GM23248 (cell line): ENCODE measurements around the gene PAX6. TPM values are rescaled to one million over a fixed set of nuclear protein-coding genes. Genes with fewer than 3 reads are reported as not detected.

Source experiments
- DNase-seq: peaks from one replicate; pipeline ENCODE4 v3.0.0-alpha.2; 2015
- H2AFZ ChIP-seq: fragments of 200-600 bp; sonication (generic); 2 replicates; pipeline ENCODE4 v1.6.1; 2016; ENCODE audit warnings: antibody characterized with exemption
- H3F3A ChIP-seq: fragments of 200-600 bp; sonication (generic); 2 replicates; pipeline ENCODE4 v1.6.1; 2016; ENCODE audit warnings: mild to moderate bottlenecking, antibody characterized with exemption, mixed run types; ENCODE audit not compliant: insufficient read depth
- H3K27ac ChIP-seq: fragments of 200-600 bp; sonication (generic); 2 replicates; pipeline ENCODE4 v1.5.1; 2016; ENCODE audit warnings: mild to moderate bottlenecking
- H3K27me3 ChIP-seq: fragments of 200-600 bp; sonication (generic); replicated peaks from 2 replicates; pipeline ENCODE4 v1.6.1; 2016; ENCODE audit warnings: mild to moderate bottlenecking; ENCODE audit not compliant: insufficient read depth
- H3K36me3 ChIP-seq: fragments of 200-600 bp; sonication (generic); 2 replicates; pipeline ENCODE4 v1.6.1; 2016; ENCODE audit warnings: low read depth, mild to moderate bottlenecking
- H3K4me1 ChIP-seq: fragments of 200-600 bp; sonication (generic); 2 replicates; pipeline ENCODE4 v1.6.1; 2016; ENCODE audit warnings: mild to moderate bottlenecking; ENCODE audit not compliant: insufficient read depth
- H3K4me2 ChIP-seq: fragments of 200-600 bp; sonication (generic); one replicate; pipeline ENCODE4 v1.6.1; 2016; ENCODE audit warnings: mild to moderate bottlenecking; ENCODE audit not compliant: unreplicated experiment
- H3K4me3 ChIP-seq: fragments of 200-600 bp; sonication (generic); 2 replicates; pipeline ENCODE4 v1.5.1; 2016; ENCODE audit warnings: mild to moderate bottlenecking
- H3K79me2 ChIP-seq: fragments of 200-600 bp; sonication (generic); 2 replicates; pipeline ENCODE4 v1.6.1; 2016; ENCODE audit warnings: mild to moderate bottlenecking; ENCODE audit not compliant: insufficient read depth
- H3K9ac ChIP-seq: fragments of 200-600 bp; sonication (generic); 2 replicates; pipeline ENCODE4 v1.6.1; 2016; ENCODE audit warnings: mild to moderate bottlenecking
- H3K9me2 ChIP-seq: fragments of 200-600 bp; sonication (generic); 2 replicates; pipeline ENCODE4 v1.6.1; 2016; ENCODE audit warnings: mixed run types, mild to moderate bottlenecking, moderate library complexity; ENCODE audit not compliant: insufficient read depth
- H3K9me3 ChIP-seq: fragments of 200-600 bp; sonication (generic); one replicate; pipeline ENCODE4 v1.6.1; 2017; ENCODE audit warnings: low read depth
- H4K20me1 ChIP-seq: fragments of 200-600 bp; sonication (generic); 2 replicates; pipeline ENCODE4 v1.6.0; 2016; ENCODE audit not compliant: insufficient read depth
- EZH2 ChIP-seq: fragments of 200-600 bp; sonication (generic); IDR thresholded peaks from 2 replicates; pipeline ENCODE4 v1.6.1; 2018; ENCODE audit warnings: antibody characterized with exemption, mild to moderate bottlenecking; ENCODE audit not compliant: insufficient read depth, poor library complexity, severe bottlenecking
- EZH2phosphoT487 ChIP-seq: fragments of 200-600 bp; sonication (generic); IDR thresholded peaks from 2 replicates; pipeline ENCODE4 v1.6.1; 2018; ENCODE audit warnings: antibody characterized with exemption, moderate library complexity, mild to moderate bottlenecking, low read depth; ENCODE audit not compliant: insufficient read depth
- WGBS, 2 experiments: methylation state at CpG; one replicate each; pipeline ENCODE4 v1.1.6; 2015 to 2017; ENCODE audit warnings: low lambda C conversion rate in 2 of 2, low coverage in 1 of 2; ENCODE audit errors: missing lambda C conversion rate in 2 of 2; 5-methylcytosine and 5-hydroxymethylcytosine counted together
- in situ Hi-C: fragments of 300-500 bp; cut with MboI; formaldehyde crosslinking; loops from 2 replicates; pipeline ENCODE4 v1.15.0; 2020
- polyA plus RNA-seq: library from polyadenylated mRNA; unstranded; fragments of >200 nt; fragmentation: Nextera tagmentation; extraction: Ambion mirVana; gene quantifications from 2 replicates; pipeline ENCODE4 v1.2.1, GENCODE V29; 2016
- total RNA-seq: library from RNA; depleted of rRNA; stranded (reverse); fragments of >200 nt; shearing (Covaris generic); gene quantifications from 2 replicates; pipeline ENCODE4 v1.2.3, GENCODE V29; 2014

PAX6 gene
- total and polyA plus RNA-seq, 2 experiments from 2014 or later, result 0.21 TPM; not detected in 1

GRCh38 chr11:31826536-31827438 is 15.7 kb upstream of the PAX6 start:
- peak overlapping the region; percentile 7 for H3K4me2 ChIP-seq
- no peaks in the 10 kb centered on the region for H3F3A ChIP-seq
- H3K79me2 ChIP-seq, result no peaks in the 10 kb centered on the region
- 0 out of 2 replicates have a peak overlapping the region, but pooled peaks have one; percentile 4 for H3K4me3 ChIP-seq
- H4K20me1 ChIP-seq, result no peaks in the 10 kb centered on the region
- H3K9me2 ChIP-seq, result no peaks in the 10 kb centered on the region
- peak; percentile 85 for TF ChIP-seq EZH2phosphoT487
- TF ChIP-seq EZH2, result peak; percentile 94
- no peak overlapping the region for H3K27ac ChIP-seq
- in situ Hi-C loops, result no loop called here
- WGBS, 2 experiments, result 8 to 11% methylated on average over 36 to 44 of the region's 55 CpGs
- no peak overlapping the region for H2AFZ ChIP-seq
- no peaks in the 10 kb centered on the region for H3K9me3 ChIP-seq
- peaks cover 97% of the 10 kb centered on the region for H3K27me3 ChIP-seq
- H3K4me1 ChIP-seq, result no peaks in the 10 kb centered on the region
- DNase-seq, result no peak
- H3K9ac ChIP-seq, result no peak overlapping the region
- H3K36me3 ChIP-seq, result no peaks in the 10 kb centered on the region

- in situ Hi-C loops, result no loop called here
- no peak for TF ChIP-seq EZH2
- TF ChIP-seq EZH2phosphoT487, result 0 out of 2 replicates have a peak, but pooled peaks have one; percentile 18
- Histone ChIP-seq H4K20me1 (no peaks in the 10 kb centered on the region), H3K27ac (no peak overlapping the region), H3K4me1 (no peaks in the 10 kb centered on the region), H2AFZ (no peak overlapping the region), H3K9ac (no peak overlapping the region), H3K9me3 (no peaks in the 10 kb centered on the region), H3K4me2 (no peak overlapping the region), H3K36me3 (no peaks in the 10 kb centered on the region), H3K4me3 (no peak overlapping the region), H3K27me3 (peaks cover 97% of the 10 kb centered on the region), H3K79me2 (no peaks in the 10 kb centered on the region), H3K9me2 (no peaks in the 10 kb centered on the region), H3F3A (no peaks in the 10 kb centered on the region)
- no peak for DNase-seq
- 7 to 11% methylated on average over 31 to 37 of the region's 37 CpGs for WGBS, 2 experiments
These were observed 14.8 kb upstream of the PAX6 start for GRCh38 chr11:31825838-31826484.

GRCh38 chr11:31824879-31825837 is 14.0 kb upstream of the PAX6 start:
- in situ Hi-C loops, result no loop called here
- H3K4me3 ChIP-seq, result no peak overlapping the region

GRCh38 chr11:31824332-31824878 is 13.3 kb upstream of the PAX6 start:
- Histone ChIP-seq H2AFZ (no peak overlapping the region), H3K36me3 (no peaks in the 10 kb centered on the region), H4K20me1 (no peaks in the 10 kb centered on the region), H3K9me3 (no peaks in the 10 kb centered on the region), H3K4me1 (no peaks in the 10 kb centered on the region), H3K79me2 (no peaks in the 10 kb centered on the region), H3F3A (no peaks in the 10 kb centered on the region), H3K9me2 (no peaks in the 10 kb centered on the region), H3K4me2 (no peak overlapping the region), H3K4me3 (no peak overlapping the region), H3K27ac (no peak overlapping the region), H3K27me3 (peaks cover 94% of the 10 kb centered on the region), H3K9ac (no peak overlapping the region)
- in situ Hi-C loops, result no loop called here
- TF ChIP-seq EZH2, result peak; percentile 39
- no peak; the same call in 1 of the 2 replicates for TF ChIP-seq EZH2phosphoT487
- no peak for DNase-seq
- 16 to 17% methylated on average over 18 of the region's 18 CpGs for WGBS, 2 experiments

More at GRCh38 chr11:31824879-31825837, 14.0 kb upstream of the PAX6 start:
- Histone ChIP-seq H3K4me2 (no peak overlapping the region), H3K9ac (no peak overlapping the region), H4K20me1 (no peaks in the 10 kb centered on the region), H3K79me2 (no peaks in the 10 kb centered on the region), H3K9me2 (no peaks in the 10 kb centered on the region), H3K27me3 (peaks cover 95% of the 10 kb centered on the region), H3K9me3 (no peaks in the 10 kb centered on the region), H3K27ac (no peak overlapping the region), H3K36me3 (no peaks in the 10 kb centered on the region), H2AFZ (no peak overlapping the region), H3K4me1 (no peaks in the 10 kb centered on the region), H3F3A (no peaks in the 10 kb centered on the region)
- TF ChIP-seq EZH2phosphoT487, result peak; percentile 65
- TF ChIP-seq EZH2, result peak; percentile 96
- DNase-seq, result no peak
- 16 to 18% methylated on average over 52 of the region's 52 CpGs for WGBS, 2 experiments
